HG03280 (cell line): Measurements from ENCODE around the gene KRTAP4-9.
"Not testable (repeated sequence)": the region's sequence is repeated elsewhere in the genome, so short reads cannot be mapped to it uniquely, and the experiment has no call there.

Source experiments
- ATAC-seq: cut with Tn5 transposase; IDR thresholded peaks from one replicate; pipeline ENCODE4 v1.9.1; 2021; ENCODE audit warnings: mild to moderate bottlenecking, moderate library complexity; ENCODE audit not compliant: unreplicated experiment

The KRTAP4-9 gene

DNA sequence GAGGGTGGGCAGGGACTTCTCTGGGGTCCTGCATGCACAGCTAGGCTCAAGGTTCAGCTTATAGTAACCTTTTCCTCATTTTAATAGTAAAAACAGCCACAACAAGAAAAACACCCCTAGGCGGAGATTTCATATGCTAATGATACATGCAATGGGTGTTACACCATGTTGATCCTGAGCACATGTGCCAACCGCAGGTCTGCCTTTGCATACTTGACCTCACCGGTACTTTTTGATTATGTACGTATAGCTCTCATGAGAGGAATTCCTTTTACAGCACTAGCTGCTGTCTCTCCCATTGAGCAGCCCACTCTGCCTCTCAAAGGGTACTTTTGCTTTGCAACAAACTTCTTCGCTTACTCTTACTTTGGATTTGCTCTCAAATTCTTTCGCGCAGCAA, 9.1 kb upstream of the KRTAP4-9 start:
- no peak for ATAC-seq

- no peak for ATAC-seq
Observed at GRCh38 chr17:41098042-41098441, 7.1 kb upstream of the KRTAP4-9 start, which contains the start of gene KRTAP4-8. Gene KRTAP4-8, minus strand, starts transcription at chr17:41098142. Its CDS starts 58 bp downstream, at chr17:41098084.

GRCh38 chr17:41098481-41098880, 6.7 kb upstream of the KRTAP4-9 start:
- no peak for ATAC-seq

- not testable (repeated sequence) for ATAC-seq
Observed at GRCh38 chr17:41099682-41100480, 5.3 kb upstream of the KRTAP4-9 start.

DNA sequence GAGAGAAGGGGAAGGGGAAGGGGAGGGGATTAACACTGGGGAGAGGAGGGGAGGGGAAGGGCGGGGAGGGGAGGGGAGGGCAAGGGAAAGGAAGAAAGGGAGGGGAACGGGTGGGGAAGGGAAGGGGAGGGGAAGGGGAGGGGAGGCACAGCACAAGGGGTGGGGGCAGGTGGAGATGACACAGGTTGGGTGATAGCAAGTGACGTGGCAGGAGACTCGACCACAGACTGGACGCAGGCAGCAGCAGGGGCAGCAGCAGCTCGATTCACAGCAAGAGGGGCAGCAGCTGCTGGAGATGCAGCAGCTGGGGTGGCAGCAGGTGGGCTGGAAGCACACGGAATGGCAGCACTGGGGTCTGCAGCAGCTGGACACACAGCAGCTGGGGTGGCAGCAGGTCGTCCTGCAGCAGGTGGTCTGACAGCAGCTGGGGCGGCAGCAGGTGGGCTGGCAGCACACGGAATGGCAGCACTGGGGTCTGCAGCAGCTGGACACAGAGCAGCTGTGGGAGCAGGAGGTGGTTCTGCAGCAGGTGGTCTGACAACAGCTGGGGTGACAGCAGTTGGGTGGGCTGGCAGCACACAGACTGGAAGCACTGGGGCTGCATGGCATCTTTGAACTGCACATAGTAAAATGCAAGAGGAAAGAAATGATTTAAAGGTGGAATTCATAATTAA, 3.5 kb upstream of the KRTAP4-9 start, which contains the start of gene KRTAP4-16:
Gene KRTAP4-16 (minus strand): TSS at position 624 of the 674 bp plus-strand sequence. CDS start 0 bp downstream, at position 624.
- no peak for ATAC-seq

- ATAC-seq: no peak
Observed at GRCh38 chr17:41103896-41104295, 1.3 kb upstream of the KRTAP4-9 start.

GRCh38 chr17:41104386-41105038, 677 bp upstream of the KRTAP4-9 start:
- not testable (repeated sequence) for ATAC-seq

DNA sequence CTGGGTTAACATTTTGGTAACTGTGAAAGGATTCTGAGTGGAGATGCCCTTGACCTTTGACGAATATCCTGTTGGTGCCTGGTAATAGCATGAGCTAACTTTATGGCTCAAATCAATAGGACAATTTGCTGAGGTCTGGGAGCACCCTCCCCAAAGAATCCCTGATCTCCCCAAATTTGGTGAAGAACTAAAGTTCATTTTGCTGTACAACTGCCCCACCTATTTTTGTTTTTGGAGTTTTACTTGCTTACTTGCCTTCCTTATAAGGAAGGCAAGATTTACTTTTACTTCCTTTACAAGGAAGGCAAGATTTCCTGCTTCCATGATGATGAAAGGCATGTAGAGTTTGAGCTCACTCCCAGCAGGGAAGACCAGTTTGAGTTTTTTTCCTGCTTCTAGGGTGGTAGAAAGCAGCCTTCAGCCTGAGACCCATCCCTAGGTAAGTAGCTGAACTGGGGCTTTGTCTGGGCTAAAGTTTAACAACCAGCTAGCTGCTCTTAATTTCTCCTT, 2.8 kb downstream of the KRTAP4-9 start:
- ATAC-seq: no peak

GRCh38 chr17:41108728-41109386, 3.7 kb downstream of the KRTAP4-9 start:
- not testable (repeated sequence) for ATAC-seq

GRCh38 chr17:41111151-41111885, 6.1 kb downstream of the KRTAP4-9 start:
- no peak for ATAC-seq

- ATAC-seq: no peak
Observed at GRCh38 chr17:41116297-41116696, 11.1 kb downstream of the KRTAP4-9 start.

DNA sequence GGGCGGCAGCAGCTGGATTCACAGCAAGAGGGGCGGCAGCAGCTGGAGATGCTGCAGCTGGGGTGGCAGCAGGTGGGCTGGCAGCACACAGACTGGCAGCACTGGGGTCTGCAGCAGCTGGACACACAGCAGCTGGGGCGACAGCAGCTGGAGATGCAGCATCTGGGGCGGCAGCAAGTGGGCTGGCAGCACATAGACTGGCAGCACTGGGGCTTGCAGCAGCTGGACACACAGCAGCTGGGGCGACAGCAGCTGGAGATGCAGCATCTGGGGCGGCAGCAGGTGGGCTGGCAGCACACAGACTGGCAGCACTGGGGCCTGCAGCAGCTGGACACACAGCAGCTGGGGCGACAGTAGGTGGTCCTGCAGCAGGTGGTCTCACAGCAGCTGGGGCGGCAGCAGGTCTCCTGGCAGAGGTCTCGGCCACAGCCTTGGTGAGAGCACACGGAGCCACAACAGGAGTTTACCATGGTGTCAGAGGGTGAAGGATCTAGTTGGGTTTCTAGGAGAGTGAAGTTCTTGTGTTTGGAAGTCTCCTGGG, 12.7 kb downstream of the KRTAP4-9 start, which contains the start of gene KRTAP4-11:
Gene KRTAP4-11 (minus strand): TSS at position 528 of the 541 bp plus-strand sequence. CDS start 58 bp downstream, at position 470.
- ATAC-seq: not testable (repeated sequence)

DNA sequence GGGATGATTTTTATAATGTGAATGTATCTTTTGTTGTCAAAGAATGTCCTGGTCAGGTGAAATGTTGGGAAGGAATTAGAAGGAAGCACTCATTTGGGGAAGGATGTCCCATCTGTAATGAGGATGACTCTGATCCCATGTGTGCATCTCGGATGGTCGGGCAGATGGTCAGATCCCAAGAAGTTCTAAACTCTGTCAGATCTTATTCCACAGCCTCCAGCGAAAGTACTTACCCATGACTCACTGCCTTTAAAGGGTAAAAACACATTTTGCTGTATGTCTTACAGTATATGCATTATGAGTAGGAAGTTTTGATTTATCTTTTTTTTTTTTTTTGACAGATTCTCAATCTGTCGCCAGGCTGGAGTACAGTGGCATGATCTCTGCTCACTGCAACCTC, 13.5 kb downstream of the KRTAP4-9 start:
- no peak for ATAC-seq

DNA sequence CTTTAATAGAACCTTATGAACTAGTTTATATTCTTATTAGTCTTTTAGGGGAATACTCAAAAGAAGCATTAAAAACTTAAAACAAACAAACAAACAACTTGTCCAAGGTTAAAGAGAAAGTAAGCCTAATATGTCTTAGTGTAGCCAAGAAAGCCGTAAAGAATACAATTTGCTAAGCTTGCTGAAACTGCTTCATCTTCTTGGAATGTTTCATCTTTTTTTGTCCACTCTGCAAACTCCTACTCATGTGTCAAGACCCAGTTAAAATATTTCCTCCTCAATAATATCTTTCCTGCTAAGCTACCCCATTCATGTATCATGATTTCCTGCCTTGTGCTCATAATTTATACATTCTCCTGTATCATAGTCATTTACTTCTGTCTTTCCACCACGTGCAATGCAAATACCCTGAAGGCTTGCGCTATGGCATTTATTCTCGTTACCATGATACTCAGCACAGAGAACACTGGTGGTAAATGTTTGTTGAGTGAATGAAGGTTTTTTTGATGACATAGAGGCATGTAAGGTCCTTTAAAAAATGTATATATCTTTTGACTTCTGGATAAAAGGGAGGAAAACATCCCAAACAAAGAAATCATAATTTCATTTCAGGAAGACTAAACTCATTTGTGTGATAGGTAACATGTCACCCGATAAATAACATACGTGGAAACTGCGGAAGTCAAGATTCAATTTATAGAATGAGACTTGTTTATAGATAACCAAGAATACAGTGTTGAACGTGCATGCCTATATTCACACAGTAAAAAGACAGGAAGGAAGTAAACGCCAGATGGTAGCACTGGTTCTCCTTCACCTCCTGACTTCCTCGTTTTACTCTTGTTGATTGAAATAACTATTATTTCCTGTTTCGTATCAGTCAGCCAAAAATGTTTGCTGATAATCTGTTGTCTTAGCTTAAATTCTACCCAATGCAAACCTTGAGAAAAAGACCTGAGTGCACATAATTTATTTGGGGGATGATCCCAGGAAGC, 14.8 kb downstream of the KRTAP4-9 start:
- not testable (repeated sequence) for ATAC-seq

DNA sequence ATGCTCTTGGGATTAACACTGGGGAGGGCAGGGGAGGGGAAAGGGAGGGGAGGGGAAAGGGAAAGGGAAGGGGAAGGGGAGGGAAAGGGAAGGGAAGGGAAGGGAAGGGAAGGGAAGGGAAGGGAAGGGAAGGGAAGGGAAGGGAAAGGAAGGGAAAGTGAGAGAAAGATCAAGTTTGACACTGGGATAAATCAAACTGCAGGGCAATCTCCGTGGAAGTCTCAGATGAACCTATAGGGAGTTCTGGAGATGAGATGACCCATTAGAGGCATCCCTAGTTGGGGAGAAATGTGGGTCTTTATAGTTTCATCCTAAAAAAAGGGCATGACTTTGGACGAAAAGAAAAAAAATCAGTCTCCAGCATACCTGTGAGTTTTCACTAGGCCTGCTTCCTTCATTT, 16.6 kb downstream of the KRTAP4-9 start:
- no peak for ATAC-seq

DNA sequence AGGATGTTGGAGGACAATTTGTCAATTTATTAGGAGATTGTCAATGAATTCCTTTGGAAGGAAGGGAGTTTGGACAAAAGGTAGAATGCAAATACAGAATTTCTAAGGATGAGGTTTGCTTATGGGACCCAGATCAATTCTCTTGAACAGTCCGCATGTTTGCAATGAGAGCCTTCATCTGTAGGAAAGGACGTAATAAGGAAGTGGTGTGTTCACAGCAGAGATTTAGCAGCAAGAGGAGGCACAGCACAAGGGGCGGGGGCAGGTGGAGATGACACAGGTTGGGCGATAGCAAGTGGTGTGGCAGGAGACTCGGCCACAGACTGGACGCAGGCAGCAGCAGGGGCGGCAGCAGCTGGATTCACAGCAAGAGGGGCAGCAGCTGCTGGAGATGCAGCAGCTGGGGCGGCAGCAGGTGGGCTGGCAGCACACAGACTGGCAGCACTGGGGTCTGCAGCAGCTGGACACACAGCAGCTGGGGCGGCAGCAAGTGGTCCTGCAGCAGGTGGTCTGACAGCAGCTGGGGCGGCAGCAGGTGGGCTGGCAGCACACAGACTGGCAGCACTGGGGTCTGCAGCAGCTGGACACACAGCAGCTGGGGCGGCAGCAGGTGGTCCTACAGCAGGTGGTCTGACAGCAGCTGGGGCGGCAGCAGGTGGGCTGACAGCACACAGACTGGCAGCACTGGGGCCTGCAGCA, 18.3 kb downstream of the KRTAP4-9 start:
- not testable (repeated sequence) for ATAC-seq

DNA sequence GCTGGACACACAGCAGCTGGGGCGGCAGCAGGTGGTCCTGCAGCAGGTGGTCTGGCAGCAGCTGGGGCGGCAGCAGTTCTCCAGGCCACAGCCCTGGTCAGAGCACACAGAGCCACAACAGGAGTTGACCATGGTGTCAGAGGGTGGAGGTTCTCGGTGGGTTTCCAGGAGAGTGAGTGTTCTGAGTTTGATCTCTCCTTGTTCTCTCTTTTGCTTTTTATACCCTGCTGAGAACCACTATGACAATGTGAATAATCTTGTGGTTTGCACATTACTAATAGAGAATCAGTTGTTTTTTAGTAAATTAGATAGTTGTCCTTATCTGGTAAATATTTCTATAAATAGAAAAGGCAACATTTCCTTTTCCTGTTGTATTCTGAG, 18.8 kb downstream of the KRTAP4-9 start, which contains the start of gene KRTAP4-12:
Gene KRTAP4-12 (minus strand): TSS at position 192 of the 381 bp plus-strand sequence. CDS start 60 bp downstream, at position 132.
- not testable (repeated sequence) for ATAC-seq

DNA sequence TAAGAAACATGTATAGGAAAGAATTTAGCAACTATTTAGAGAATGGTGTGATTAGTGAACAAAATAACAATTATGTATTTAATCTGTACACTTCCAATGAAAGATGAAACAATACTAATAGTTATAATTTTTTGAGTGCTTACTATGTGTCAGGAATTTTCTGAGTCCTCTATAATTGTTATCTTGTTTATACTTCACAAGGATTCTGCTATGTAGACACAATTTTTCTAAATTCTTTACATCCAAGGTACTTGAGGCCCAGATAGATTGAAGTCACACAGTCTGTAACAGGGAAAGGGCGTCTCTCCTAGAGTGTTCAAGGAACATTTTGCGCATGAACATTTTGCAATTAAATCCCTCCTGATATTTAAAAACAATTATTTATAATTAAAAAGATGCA, 19.9 kb downstream of the KRTAP4-9 start:
- ATAC-seq: no peak
